ENCODE measurements around the gene GNG4.
"Not testable (repeated sequence)": the region's sequence is repeated elsewhere in the genome, so short reads cannot be mapped to it uniquely, and the experiment has no call there.

The GNG4 gene

GRCh38 chr1:235628316-235629005, 21.1 kb downstream of the GNG4 start:
- in situ Hi-C loops (cut with HindIII; ENCODE audit: low sequenced_read_pairs): no loop called here
- no peak for DNase-seq (ENCODE audit: low read depth)
- H3K4me3 ChIP-seq (ENCODE audit: low read depth, low read length): no peak overlapping the region
- TF ChIP-seq, protein P1, sequence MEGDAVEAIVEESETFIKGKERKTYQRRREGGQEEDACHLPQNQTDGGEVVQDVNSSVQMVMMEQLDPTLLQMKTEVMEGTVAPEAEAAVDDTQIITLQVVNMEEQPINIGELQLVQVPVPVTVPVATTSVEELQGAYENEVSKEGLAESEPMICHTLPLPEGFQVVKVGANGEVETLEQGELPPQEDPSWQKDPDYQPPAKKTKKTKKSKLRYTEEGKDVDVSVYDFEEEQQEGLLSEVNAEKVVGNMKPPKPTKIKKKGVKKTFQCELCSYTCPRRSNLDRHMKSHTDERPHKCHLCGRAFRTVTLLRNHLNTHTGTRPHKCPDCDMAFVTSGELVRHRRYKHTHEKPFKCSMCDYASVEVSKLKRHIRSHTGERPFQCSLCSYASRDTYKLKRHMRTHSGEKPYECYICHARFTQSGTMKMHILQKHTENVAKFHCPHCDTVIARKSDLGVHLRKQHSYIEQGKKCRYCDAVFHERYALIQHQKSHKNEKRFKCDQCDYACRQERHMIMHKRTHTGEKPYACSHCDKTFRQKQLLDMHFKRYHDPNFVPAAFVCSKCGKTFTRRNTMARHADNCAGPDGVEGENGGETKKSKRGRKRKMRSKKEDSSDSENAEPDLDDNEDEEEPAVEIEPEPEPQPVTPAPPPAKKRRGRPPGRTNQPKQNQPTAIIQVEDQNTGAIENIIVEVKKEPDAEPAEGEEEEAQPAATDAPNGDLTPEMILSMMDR (IDR thresholded peaks at IDR 0.05; ENCODE audit: low read depth, low read length, missing control alignments): no peak

DNA sequence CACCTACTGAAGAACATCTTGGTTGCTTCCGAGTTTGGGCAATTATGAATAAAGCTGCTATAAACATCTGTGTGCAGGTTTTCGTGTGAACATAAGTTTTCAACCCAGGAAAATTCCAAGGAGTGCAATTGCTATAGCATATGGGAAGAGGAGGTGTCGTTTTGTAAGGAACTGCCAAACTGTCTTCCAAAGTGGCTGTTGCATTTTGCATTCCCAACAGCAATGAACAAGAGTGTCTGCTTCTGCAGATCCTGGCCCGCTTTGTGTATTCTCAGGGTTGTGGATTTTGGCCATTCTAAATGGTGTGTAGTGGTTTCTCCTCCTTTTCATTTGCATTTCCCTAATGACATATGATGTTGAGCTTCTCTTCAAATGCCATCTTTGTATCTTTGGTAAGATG, 23.8 kb downstream of the GNG4 start:
- no peak for DNase-seq (ENCODE audit: low read depth)
- no peak overlapping the region for H3K4me3 ChIP-seq (ENCODE audit: low read depth, low read length)
- TF ChIP-seq, protein P1 (IDR thresholded peaks at IDR 0.05; ENCODE audit: low read depth, low read length, missing control alignments): no peak
- in situ Hi-C loops (cut with HindIII; ENCODE audit: low sequenced_read_pairs): no loop called here

- DNase-seq (ENCODE audit: low read depth): no peak
- TF ChIP-seq, protein P1 (IDR thresholded peaks at IDR 0.05; ENCODE audit: low read depth, low read length, missing control alignments): no peak
- in situ Hi-C loops (cut with HindIII; ENCODE audit: low sequenced_read_pairs): no loop called here
- no peak overlapping the region for H3K4me3 ChIP-seq (ENCODE audit: low read depth, low read length)
These were observed 24.2 kb downstream of the GNG4 start for GRCh38 chr1:235625340-235625739.

DNA sequence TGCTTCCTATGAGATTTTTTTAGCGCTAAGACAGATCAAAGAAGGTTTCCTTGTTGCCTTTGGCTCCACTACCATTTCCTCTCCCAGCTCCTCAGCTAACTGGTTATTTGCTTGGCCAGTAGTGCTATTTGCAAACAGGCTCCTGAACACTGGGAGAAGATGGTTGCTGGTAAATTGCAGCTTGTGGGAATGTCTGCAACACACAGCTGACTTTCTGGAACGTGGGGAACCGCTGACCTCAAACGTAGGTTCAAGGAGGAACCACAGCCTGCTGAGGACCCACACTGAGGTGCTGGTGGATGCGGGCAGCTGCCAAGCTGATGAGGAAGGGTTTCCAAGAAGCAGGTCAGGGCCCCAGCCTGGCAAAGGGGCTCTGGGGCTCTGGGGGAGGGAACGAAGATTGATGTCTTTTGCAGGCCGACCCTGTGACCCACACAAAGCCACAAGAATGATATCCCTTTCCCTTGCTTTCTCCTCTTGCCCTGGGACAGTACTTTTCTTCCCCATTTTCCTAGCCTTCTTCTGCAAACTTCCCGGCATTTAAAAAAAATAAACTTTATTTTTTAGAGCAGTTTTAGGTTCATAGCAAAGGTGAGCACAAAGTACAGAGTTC, 24.8 kb downstream of the GNG4 start:
- H3K4me3 ChIP-seq (ENCODE audit: low read depth, low read length): no peak overlapping the region
- in situ Hi-C loops (cut with HindIII; ENCODE audit: low sequenced_read_pairs): no loop called here
- TF ChIP-seq, protein P1 (IDR thresholded peaks at IDR 0.05; ENCODE audit: low read depth, low read length, missing control alignments): no peak
- peak; percentile 94 for DNase-seq (ENCODE audit: low read depth)

DNA sequence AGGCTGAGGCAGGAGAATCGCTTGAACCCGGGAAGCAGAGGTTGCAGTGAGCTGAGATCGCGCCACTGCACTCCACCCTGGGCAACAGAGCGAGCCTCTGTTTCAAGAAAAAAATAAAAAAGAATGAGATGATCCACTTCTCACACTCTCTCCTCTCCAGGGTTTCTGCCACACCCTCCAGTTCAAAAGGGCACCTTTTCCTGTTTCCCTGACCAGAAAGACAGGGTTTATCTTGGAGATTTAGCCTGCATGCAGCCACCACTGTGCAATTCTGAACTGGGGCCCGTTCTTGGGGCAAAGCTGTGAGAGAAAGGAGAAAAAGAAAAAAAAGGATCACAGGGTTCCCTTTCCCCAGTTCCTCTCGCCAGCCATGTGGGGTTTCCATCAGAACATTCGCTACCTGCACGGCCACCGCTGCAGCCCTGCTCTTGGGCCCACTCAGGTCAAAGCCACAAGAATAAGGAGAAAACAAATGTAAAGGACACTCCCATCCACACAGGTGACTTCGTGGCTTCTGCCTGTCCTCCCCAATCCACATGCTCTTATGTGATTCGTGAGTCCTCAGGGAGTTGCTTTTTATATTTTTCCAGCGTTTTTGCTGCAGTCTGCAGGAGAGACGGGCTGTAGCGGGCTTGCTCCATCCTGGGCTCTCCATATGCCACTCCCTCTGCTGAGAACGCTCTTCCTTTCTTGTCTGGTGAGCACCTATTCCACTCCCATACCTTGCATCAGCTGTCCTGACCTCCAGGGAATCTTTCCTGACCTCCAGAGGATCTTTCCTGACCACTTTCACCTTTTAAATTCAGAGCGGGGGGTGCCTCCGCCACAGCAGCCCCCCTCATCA, 26.4 kb downstream of the GNG4 start:
- no peak overlapping the region for H3K4me3 ChIP-seq (ENCODE audit: low read depth, low read length)
- DNase-seq (ENCODE audit: low read depth): no peak
- TF ChIP-seq, protein P1 (IDR thresholded peaks at IDR 0.05; ENCODE audit: low read depth, low read length, missing control alignments): no peak
- in situ Hi-C loops (cut with HindIII; ENCODE audit: low sequenced_read_pairs): no loop called here

- in situ Hi-C loops (cut with HindIII; ENCODE audit: low sequenced_read_pairs): not testable (repeated sequence)
These were observed 30.4 kb downstream of the GNG4 start for GRCh38 chr1:235619149-235619548.

More at GRCh38 chr1:235619149-235619548, 30.4 kb downstream of the GNG4 start:
- not testable (repeated sequence) for H3K4me3 ChIP-seq (ENCODE audit: low read depth, low read length); DNase-seq (ENCODE audit: low read depth)

All from astrocyte of the cerebellum (primary cell).